Activated CD8-positive, alpha-beta memory T cell treated with anti-CD3 and anti-CD28 coated beads, Interleukin-2, amount 50 U/mL, for 4 hours (primary cell): ENCODE data around the gene CCR7.

ENCODE experiments used
- DNase-seq: peaks from one replicate; pipeline ENCODE4 v3.0.0-alpha.2; 2020

Gene CCR7

GRCh38 chr17:40514013-40514875, 51.0 kb downstream of the CCR7 start:
- DNase-seq: no peak

- no peak for DNase-seq
Measured at GRCh38 chr17:40511667-40512220, 53.5 kb downstream of the CCR7 start.

DNA sequence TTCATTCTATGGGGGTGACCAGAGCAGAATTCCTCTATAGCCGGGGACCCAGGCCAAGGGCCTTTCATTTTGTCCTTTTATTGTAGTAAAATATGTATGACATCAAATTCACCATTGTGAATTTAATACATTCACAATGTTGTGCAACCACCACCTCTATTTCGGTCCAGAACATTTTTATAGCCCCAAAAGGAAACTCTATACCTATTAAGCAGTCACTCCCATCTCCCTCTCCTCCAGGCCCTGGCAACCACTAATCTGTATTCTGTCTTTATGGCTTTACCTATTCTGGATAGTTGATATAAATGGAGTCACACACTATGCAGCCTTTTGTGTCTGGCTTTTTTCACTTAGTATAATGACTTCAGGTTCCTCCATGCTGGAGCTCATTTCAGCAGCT, 54.1 kb downstream of the CCR7 start:
- DNase-seq: no peak

DNA sequence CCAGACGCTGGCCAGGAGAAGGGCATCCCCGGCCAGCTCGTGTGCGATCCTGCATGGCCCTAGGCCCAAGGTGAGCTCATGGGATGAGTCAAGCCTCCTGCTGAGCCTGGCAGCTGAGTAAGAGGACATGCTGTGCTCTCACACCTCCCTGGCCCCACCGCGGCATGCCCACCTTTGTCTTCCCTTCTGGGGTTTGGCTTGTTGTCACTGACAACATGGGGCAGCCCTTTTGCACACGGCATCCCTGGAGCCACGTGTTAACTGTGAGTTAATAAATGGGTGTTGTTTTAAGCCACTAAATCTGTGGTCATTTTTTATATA, 55.0 kb downstream of the CCR7 start:
- DNase-seq: no peak

DNA sequence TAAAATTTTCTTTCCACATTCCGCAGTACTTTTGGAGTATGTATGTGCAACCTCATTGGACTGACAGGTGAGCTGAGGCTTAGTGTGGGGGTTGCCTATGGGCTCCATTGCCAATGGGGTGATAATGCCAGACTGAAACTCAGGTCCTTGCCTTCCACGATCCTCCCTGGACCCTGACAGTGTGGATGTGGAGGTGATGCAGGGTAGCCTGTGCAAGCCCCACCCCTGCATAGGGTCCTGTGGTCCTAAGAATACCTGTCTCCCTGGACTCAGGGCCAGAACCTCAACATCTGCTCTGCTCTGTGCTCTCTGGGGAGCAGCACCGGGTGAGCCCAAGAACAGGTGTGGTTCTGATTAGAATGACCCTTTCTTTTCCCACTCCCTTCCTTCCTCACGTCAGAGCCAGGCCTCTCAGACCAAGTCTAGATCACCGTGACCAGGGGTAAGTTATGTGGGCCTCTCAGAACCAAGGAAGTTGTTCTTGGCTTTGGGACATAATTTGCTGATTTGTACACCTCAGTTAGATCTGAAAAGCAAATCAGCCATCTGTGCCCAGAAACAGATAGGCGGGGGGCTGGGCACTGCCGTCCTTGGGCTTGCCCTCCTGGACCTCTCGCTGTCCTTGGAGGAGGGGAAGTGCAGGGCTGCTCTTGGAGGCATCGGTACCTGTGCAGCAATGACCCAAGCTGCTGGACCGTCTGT, 55.5 kb downstream of the CCR7 start:
- DNase-seq: no peak

- DNase-seq: no peak
Measured at GRCh38 chr17:40506786-40507185, 58.5 kb downstream of the CCR7 start.
